Stomach (tissue), 9 donors: ENCODE results near the gene ANGPTL2. TPM values are rescaled to one million over a fixed set of nuclear protein-coding genes. Genes with fewer than 3 reads are reported as not detected.

ENCODE experiments used
- DNase-seq, 2 donors: peaks; one replicate each; pipeline versions ENCODE4 v3.0.0 to v3.0.0-alpha.2; 2013 to 2019
- H3K27ac ChIP-seq, 5 donors: fragments of 200-600 bp in 4 of 5; sonication (generic) in 4 of 5; one replicate each; pipeline ENCODE4 v1.5.1; 2013 to 2019; ENCODE audit warnings: mild to moderate bottlenecking in 1 of 5, moderate library complexity in 1 of 5
- H3K27me3 ChIP-seq, 3 donors: fragments of 200-600 bp; sonication (generic); one replicate each; pipeline ENCODE4 v1.5.1; 2017 to 2019; ENCODE audit warnings: mixed run types in 1 of 3
- H3K36me3 ChIP-seq, 4 donors: fragments of 200-600 bp; sonication (generic); 1 replicate in 3 of 4; 2 replicates in 1 of 4; pipeline ENCODE4 v1.5.1; 2016 to 2019
- H3K4me1 ChIP-seq, 4 donors: fragments of 200-600 bp; sonication (generic); one replicate each; pipeline ENCODE4 v1.5.1; 2016 to 2019
- H3K4me3 ChIP-seq, 4 donors: fragments of 200-600 bp; sonication (generic) in 3 of 4; one replicate each; pipeline ENCODE4 v1.5.1; 2016 to 2019; ENCODE audit warnings: mild to moderate bottlenecking in 1 of 4
- H3K9me3 ChIP-seq, 4 donors: fragments of 200-600 bp; sonication (generic); one replicate each; pipeline ENCODE4 v1.5.1; 2016 to 2019
- CTCF ChIP-seq, 7 experiments: fragments of 450-650 bp in 4 of 7; fragments of 200-600 bp in 3 of 7; sonication (generic) in 3 of 7; IDR thresholded peaks; one replicate each; pipeline ENCODE4 v1.5.1; 2016 to 2019; ENCODE audit warnings: antibody characterized with exemption in 7 of 7, control low read depth in 2 of 7, mild to moderate bottlenecking in 1 of 7
- EP300 ChIP-seq: sonication (generic); formaldehyde crosslinking; IDR thresholded peaks from one replicate; pipeline ENCODE4 v1.6.1; 2017; ENCODE audit warnings: antibody characterized with exemption
- POLR2A ChIP-seq, 4 donors: fragments of 450-650 bp; IDR thresholded peaks; one replicate each; pipeline ENCODE4 v1.6.1; 2016; ENCODE audit warnings: antibody characterized with exemption in 4 of 4, control low read depth in 2 of 4, mild to moderate bottlenecking in 1 of 4, moderate library complexity in 1 of 4
- POLR2AphosphoS5 ChIP-seq, 3 donors: sonication (generic); formaldehyde crosslinking; IDR thresholded peaks; one replicate each; pipeline ENCODE4 v1.6.1; 2016; ENCODE audit warnings: antibody characterized with exemption in 3 of 3
- WGBS, 5 donors: extraction: QIAGEN DNeasy Blood & Tissue Kit in 3 of 5; methylation state at CpG; one replicate each; pipeline versions ENCODE4 v1.1.5 to v1.1.7; 2013 to 2018; 5-methylcytosine and 5-hydroxymethylcytosine counted together
- intact Hi-C: fragments of 100-400 bp; cut with DNase I; formaldehyde crosslinking; loops from one replicate; pipeline ENCODE4 v1.15.1; 2023; ENCODE audit warnings: low total_unique reads
- polyA plus RNA-seq, 3 donors: library from polyadenylated mRNA; stranded (reverse); fragments of 200-250 nt; gene quantifications; one replicate each; pipeline ENCODE4 v1.2.3, GENCODE V29; 2013
- total RNA-seq, 5 donors: library from RNA; depleted of rRNA; stranded (reverse); fragments of >200 nt; gene quantifications; one replicate each; pipeline versions ENCODE4 v1.1.0 to v1.2.3, GENCODE V29; 2014 to 2016
- donor health status: healthy with polysubstance abuse.
- donor health status: Bipolar disorder and iron deficiency.
- donor health status: healthy.

Gene ANGPTL2
- total and polyA plus RNA-seq, 8 donors = 5.7 to 26.3 (median 10.2) TPM

GRCh38 chr9:127053057-127053821, 69.2 kb downstream of the ANGPTL2 start:
- H3K27ac ChIP-seq = peak overlapping the region in 4 of 5 donors; percentile 47 to 79 (median 55)
- WGBS, 5 donors = 74 to 85% (median 78%) methylated on average over 14 of the region's 14 CpGs

GRCh38 chr9:127051881-127052595, 70.4 kb downstream of the ANGPTL2 start:
- Histone ChIP-seq H3K9me3 (no peaks in the 10 kb centered on the region), H3K27ac (peak overlapping the region in 2 of 5 donors; percentile 51 to 79), H3K4me1 (peaks cover 4 to 44% (median 25%) of the 10 kb centered on the region in 4 donors), H3K36me3 (peaks cover 0 to 18% (median 9%) of the 10 kb centered on the region in 4 donors), H3K27me3 (no peaks in the 10 kb centered on the region), H3K4me3 (no peak overlapping the region)
- WGBS, 5 donors = 81 to 90% (median 89%) methylated on average over 8 of the region's 8 CpGs
- TF ChIP-seq CTCF (IDR thresholded peaks at IDR 0.05) (no peak), EP300 (no peak), POLR2A (IDR thresholded peaks at IDR 0.05) (no peak), POLR2AphosphoS5 (IDR thresholded peaks at IDR 0.05) (no peak)
- intact Hi-C loops = no loop called here
- DNase-seq = no peak

More at GRCh38 chr9:127053057-127053821, 69.2 kb downstream of the ANGPTL2 start:
- H3K9me3 ChIP-seq = no peaks in the 10 kb centered on the region
- TF ChIP-seq EP300 (no peak), CTCF (IDR thresholded peaks at IDR 0.05) (no peak), POLR2A (IDR thresholded peaks at IDR 0.05) (no peak), POLR2AphosphoS5 (IDR thresholded peaks at IDR 0.05) (no peak)
- H3K4me1 ChIP-seq = peaks cover 4 to 55% (median 31%) of the 10 kb centered on the region in 4 donors
- H3K4me3 ChIP-seq = no peak overlapping the region
- peak in 1 of 2 donors; percentile 83 for DNase-seq
- no peaks in the 10 kb centered on the region for H3K27me3 ChIP-seq
- H3K36me3 ChIP-seq = peaks cover 0 to 18% (median 9%) of the 10 kb centered on the region in 4 donors
- intact Hi-C loops = no loop called here

GRCh38 chr9:127050591-127051001, 71.8 kb downstream of the ANGPTL2 start:
- no peaks in the 10 kb centered on the region for H3K27me3 ChIP-seq
- H3K9me3 ChIP-seq = no peaks in the 10 kb centered on the region
- intact Hi-C loops = no loop called here
- WGBS, 5 donors = 85 to 92% (median 90%) methylated on average over 7 of the region's 7 CpGs
- TF ChIP-seq CTCF (IDR thresholded peaks at IDR 0.05) = no peak
- H3K36me3 ChIP-seq = peaks cover 0 to 18% (median 9%) of the 10 kb centered on the region in 4 donors
- H3K4me3 ChIP-seq = no peak overlapping the region
- peaks cover 4 to 51% (median 25%) of the 10 kb centered on the region in 4 donors for H3K4me1 ChIP-seq
- H3K27ac ChIP-seq = no peak overlapping the region
- DNase-seq = no peak

GRCh38 chr9:127050152-127050551, 72.3 kb downstream of the ANGPTL2 start:
- H3K4me3 ChIP-seq = no peak overlapping the region
- peak overlapping the region in 1 of 5 donors; percentile 36 for H3K27ac ChIP-seq
- intact Hi-C loops = no loop called here
- DNase-seq = no peak
- peaks cover 0 to 18% (median 9%) of the 10 kb centered on the region in 4 donors for H3K36me3 ChIP-seq
- TF ChIP-seq EP300 = no peak
- TF ChIP-seq POLR2AphosphoS5 (IDR thresholded peaks at IDR 0.05) = no peak
- TF ChIP-seq CTCF (IDR thresholded peaks at IDR 0.05) = no peak
- no peak for TF ChIP-seq POLR2A (IDR thresholded peaks at IDR 0.05)
- H3K27me3 ChIP-seq = no peaks in the 10 kb centered on the region
- WGBS, 5 donors = 96 to 100% (median 98%) methylated on average over 3 of the region's 3 CpGs
- H3K4me1 ChIP-seq = peaks cover 4 to 55% (median 27%) of the 10 kb centered on the region in 4 donors
- no peaks in the 10 kb centered on the region for H3K9me3 ChIP-seq
